Choroid plexus epithelial cell (primary cell): ENCODE data around the gene AP2A2.

Experiments
- DNase-seq: peaks from one replicate; pipeline ENCODE4 v3.0.0-alpha.2; 2010; ENCODE audit warnings: low read depth
- H3K4me3 ChIP-seq: 2 replicates; pipeline ENCODE4 v1.5.1; 2011; ENCODE audit warnings: low read depth, mild to moderate bottlenecking, control low read depth, low read length, moderate library complexity
- TF ChIP-seq, protein P1 (sequence below): conservative IDR thresholded peaks from 2 replicates; pipeline ENCODE4 v1.5.1; 2011; ENCODE audit warnings: low read depth, mild to moderate bottlenecking, control low read depth, inconsistent platforms, low read length, moderate library complexity

Gene AP2A2

GRCh38 chr11:1049431-1049891 lies 123.8 kb downstream of the AP2A2 start:
- H3K4me3 ChIP-seq: no peak overlapping the region
- TF ChIP-seq, protein P1, sequence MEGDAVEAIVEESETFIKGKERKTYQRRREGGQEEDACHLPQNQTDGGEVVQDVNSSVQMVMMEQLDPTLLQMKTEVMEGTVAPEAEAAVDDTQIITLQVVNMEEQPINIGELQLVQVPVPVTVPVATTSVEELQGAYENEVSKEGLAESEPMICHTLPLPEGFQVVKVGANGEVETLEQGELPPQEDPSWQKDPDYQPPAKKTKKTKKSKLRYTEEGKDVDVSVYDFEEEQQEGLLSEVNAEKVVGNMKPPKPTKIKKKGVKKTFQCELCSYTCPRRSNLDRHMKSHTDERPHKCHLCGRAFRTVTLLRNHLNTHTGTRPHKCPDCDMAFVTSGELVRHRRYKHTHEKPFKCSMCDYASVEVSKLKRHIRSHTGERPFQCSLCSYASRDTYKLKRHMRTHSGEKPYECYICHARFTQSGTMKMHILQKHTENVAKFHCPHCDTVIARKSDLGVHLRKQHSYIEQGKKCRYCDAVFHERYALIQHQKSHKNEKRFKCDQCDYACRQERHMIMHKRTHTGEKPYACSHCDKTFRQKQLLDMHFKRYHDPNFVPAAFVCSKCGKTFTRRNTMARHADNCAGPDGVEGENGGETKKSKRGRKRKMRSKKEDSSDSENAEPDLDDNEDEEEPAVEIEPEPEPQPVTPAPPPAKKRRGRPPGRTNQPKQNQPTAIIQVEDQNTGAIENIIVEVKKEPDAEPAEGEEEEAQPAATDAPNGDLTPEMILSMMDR: no peak
- no peak for DNase-seq

DNA sequence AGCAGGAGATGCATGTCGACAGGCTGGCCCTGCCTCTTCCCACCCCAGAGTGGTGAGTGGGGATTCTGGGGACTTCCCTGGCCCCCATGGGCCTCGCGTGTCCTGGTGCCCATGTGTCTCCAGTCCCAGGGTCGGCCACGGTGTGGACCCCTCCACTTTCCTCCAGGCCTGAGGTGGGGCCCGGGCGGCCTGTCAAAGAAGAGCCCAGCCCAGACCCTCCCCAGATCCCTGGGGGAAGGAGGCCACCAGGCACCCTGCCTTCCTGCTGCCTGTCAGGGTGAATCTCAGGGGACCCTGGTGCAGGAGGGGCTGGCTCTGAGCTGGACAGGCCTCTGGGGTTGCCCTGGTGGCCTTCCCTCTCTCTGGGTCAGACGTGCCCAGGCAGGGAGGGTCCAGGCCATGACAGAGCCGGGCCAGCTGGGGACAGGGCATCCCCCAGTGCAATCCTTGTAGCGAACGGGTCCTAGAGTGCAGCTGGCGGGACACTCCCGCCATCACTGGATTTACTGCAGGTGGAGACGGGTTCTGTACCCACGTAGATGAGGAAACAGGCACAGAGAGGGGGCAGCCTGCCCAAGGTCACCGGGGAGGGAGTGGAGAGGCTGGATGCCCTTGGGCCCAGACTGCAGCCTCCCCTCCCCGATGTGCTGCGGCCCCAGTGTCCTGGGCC lies 124.4 kb downstream of the AP2A2 start:
- TF ChIP-seq, protein P1: no peak
- DNase-seq: no peak
- H3K4me3 ChIP-seq: no peak overlapping the region

DNA sequence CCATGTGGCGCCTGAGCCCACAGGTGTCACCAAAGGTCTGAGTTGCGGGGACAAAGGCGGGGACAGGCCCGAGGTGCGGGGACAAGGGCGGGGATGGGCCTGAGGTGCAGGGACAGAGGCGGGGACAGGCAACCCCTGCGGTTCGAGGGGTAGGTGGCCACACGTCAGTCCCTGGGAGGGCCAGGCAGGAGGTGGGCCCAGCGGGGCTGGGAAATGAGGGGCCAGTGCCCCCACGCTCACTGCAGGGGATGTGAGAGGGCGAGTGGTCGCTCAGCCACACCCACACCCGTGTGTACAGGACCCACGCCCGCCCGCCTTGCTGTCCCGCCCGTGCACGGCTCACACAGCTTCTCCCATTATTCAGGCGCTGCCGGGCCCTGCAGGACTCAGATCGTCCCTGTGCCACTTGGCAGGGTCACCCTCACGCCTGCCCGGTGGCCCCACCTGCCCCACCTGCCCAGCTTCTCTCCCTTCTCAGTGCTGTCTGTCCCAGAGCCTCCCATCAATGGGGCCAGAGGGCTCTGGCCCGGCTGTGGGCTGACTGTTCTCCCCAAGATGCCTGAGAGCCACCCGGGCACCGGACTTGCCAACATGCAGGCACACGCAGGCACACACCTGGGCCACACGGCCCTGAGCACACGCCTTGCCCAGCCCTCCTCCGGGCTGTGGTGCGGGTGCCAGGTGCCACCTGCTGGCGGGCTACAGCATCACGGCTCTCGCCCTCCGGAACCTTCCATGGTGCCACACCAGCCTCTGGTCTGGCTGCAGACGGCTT lies 125.1 kb downstream of the AP2A2 start:
- peak; percentile 68 for DNase-seq
- TF ChIP-seq, protein P1: peak; percentile 95
- H3K4me3 ChIP-seq: no peak overlapping the region

GRCh38 chr11:1051356-1052132 lies 125.9 kb downstream of the AP2A2 start:
- no peak overlapping the region for H3K4me3 ChIP-seq
- DNase-seq: no peak
- TF ChIP-seq, protein P1: no peak

GRCh38 chr11:1052133-1053011 lies 126.7 kb downstream of the AP2A2 start:
- no peak overlapping the region for H3K4me3 ChIP-seq
- DNase-seq: no peak
- TF ChIP-seq, protein P1: no peak

- no peak overlapping the region for H3K4me3 ChIP-seq
- TF ChIP-seq, protein P1: peak; percentile 18
- peak; percentile 35 for DNase-seq
Observed at GRCh38 chr11:1053121-1053901, 127.6 kb downstream of the AP2A2 start.
